A172 (cell line): ENCODE results near the gene LCN6. TPM values are rescaled to one million over a fixed set of nuclear protein-coding genes. Genes with fewer than 3 reads are reported as not detected.
A peak's percentile ranks its signal among the peaks of the same experiment; 100 is the strongest.

Experiments used
- DNase-seq: peaks from one replicate; pipeline ENCODE4 v3.0.0-alpha.2; 2015; ENCODE audit warnings: low spot score
- total RNA-seq: library from RNA; depleted of rRNA; stranded (reverse); fragments of >200 nt; shearing (Covaris generic); gene quantifications from 2 replicates; pipeline ENCODE4 v1.2.3, GENCODE V29; 2014

Gene LCN6
- total RNA-seq, 1 experiment from 2014 or later = not detected

- no peak for DNase-seq
Observed at GRCh38 chr9:136724772-136725171, 23.6 kb downstream of the LCN6 start.

- no peak for DNase-seq
Observed at GRCh38 chr9:136723989-136724388, 24.3 kb downstream of the LCN6 start.

DNA sequence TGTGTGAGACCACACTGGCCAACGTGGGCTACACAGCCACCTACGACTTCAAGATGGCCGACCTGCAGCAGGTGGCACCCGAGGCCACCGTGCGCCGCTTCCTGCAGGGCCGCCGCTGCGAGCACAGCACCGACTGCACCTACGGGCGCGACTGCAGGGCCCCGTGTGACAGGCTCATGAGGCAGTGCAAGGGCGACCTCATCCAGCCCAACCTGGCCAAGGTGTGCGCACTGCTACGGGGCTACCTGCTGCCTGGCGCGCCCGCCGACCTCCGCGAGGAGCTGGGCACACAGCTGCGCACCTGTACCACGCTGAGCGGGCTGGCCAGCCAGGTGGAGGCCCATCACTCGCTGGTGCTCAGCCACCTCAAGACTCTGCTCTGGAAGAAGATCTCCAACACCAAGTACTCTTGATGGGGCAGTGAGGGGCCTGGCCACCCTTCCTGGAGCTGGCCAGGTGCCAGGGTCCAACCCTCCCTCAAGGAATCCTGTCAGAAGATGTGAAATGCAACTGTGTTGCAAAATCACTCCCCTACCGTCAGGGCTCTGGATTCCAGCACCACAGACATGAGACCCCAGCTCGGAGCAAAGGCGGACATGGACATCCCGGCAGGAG, 24.9 kb downstream of the LCN6 start:
- DNase-seq = no peak

DNA sequence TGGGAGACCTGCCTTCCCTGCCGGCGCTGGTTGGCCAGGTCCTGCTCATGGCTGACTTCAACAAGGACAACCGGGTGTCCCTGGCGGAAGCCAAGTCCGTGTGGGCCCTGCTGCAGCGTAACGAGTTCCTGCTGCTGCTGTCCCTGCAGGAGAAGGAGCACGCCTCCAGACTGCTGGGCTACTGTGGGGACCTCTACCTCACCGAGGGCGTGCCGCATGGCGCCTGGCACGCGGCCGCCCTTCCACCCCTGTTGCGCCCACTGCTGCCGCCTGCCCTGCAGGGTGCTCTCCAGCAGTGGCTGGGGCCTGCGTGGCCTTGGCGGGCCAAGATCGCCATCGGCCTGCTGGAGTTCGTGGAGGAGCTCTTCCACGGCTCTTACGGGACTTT, 25.4 kb downstream of the LCN6 start:
- DNase-seq = no peak

DNA sequence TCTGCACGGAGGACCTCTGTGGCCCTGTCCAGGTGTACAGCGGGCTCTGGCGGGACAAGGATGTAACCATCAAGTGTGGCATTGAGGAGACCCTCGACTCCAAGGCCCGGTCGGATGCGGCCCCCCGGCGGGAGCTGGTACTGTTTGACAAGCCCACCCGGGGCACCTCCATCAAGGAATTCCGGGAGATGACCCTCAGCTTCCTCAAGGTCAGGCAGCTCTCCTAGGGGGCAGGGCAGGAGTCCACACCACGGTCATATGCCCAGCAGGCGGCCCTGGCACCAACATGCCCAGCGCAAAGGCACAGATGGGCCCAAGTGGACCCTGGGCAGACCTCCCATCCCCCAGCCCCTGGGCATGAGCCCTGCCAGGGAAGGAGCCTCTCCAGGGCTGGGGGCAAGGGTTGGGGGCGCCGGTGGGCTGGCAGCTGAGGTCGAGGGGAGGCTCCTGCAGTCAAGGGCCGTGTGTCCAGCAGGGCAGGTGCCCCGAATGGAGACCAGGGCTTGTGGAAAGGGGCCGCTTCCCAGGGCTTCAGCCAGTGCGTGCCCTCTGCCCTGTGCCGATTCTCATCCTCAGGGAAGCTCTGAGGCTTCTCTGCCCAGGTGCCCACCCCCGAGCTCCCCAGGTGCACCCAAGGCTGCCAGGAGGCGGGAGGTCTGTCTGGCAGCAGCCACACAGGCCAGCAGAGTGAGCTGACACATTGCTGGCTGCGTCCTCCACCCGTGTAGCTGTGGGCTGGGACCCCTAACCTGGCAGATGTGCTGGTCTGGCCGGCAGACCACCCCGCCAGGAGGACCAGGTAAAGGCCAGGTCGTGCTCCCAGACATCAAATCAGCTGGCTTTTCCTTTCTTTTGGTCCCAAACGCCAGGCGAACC, 26.0 kb downstream of the LCN6 start:
- no peak for DNase-seq

DNA sequence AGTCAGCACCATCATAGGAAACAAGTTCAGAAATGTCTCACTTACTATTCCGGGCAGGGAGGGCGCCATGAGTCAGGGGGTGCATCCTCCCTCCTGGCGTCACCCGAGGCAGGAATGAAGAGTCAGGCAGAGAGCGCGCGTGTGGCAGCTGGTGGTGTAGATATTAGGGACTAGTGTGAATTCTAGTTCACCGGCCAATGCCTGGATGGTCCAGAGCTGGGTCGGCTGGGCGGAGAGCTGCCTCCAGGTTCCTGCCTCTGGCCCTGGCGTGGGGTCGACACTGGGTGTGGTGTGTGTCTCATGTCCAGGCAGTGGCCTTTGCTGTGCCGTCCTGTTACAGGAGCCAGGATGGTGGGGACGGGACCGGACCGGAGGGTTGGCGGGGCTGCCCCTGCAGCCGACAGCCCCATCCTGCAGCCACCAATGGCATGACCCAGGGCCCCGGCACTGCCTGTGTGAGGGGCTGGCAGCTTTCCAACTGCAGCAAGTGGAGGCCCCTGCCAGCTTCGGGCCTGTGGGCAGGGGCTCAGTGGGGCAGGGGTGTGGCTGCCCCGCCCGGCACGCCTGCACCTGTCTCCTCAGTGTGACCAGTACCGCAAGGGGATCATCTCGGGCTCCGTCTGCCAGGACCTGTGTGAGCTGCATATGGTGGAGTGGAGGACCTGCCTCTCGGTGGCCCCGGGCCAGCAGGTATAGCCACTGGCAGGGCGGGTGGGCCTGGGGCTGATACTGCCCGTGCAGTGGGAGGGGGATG, 26.8 kb downstream of the LCN6 start:
- peak; percentile 86 for DNase-seq

DNA sequence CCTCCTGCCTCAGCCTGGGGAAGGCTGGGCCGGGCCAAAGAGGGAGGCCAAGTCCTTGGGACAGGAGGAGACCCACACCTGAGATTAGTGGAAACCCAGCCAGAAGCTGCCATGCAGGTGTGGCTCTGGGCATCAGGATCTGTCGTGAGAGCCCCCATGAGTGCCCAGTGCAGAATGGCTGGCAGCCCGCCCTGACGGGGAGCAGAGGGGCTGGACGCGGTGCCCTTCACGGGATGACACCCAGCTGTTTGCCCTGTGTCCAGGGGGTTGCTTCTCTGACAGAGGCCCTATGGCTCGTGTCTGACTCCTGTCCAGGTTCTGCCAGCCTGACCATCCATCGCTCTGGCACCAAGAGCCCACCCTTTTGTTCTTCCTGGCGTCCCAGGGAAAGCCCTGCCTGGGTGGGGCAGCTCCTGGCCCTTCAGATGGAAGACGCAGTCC, 27.4 kb downstream of the LCN6 start:
- DNase-seq = no peak

- no peak for DNase-seq
Observed at GRCh38 chr9:136720251-136720897, 28.0 kb downstream of the LCN6 start.

DNA sequence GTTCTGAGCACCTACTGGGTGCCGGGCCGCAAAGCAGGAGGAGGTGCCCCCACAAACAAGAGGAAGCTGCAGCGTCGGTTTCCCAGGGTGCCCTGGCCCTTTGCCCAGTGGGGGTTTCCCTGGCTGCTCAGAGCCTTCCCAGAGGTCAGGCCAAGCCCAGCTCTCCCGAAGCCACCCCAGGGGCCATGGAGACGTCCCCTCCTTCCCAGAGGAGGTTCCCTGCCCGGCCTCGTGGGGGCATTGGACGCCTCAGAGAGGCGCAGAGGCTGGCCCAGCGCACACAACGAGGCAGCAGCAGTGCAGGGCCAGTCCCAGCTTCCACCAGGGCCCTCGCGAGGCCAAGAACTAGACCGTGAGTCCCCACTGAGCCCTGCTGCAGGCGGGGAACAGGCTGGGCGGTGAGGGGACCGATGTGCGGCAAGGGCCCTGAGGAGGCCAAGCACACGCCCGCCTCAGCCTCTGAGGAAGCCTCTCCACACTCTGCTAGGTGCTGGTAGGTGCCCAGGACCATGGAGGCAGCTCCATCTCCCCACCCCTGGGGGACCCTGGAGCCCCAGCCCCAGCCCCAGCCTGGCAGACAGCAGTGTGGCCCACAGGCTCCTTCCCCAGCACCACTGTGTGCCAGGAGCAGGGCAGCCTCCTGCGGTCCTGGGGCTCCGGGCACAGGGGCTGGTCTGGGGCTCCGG, 29.0 kb downstream of the LCN6 start:
- DNase-seq = peak; percentile 62

- DNase-seq = no peak
Observed at GRCh38 chr9:136718345-136719194, 29.8 kb downstream of the LCN6 start.

DNA sequence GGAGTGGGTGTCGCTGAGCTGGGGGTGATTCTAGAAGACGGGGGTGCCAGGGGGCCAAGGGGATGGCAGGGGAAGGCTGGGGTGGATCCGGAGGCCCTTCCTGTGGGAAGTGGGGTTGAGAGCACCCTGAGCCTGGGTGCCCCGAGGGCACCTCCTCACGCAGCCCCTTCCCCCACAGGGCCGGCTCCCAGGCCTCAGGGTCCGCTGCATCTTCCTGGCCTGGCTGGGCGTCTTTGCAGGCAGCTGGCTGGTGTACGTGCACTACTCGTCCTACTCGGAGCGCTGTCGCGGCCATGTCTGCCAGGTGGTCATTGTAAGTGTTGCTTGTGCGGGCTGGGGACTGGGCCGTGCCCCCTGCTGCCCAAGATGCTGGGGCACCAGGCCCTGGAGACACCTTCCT, 30.9 kb downstream of the LCN6 start:
- DNase-seq = no peak

DNA sequence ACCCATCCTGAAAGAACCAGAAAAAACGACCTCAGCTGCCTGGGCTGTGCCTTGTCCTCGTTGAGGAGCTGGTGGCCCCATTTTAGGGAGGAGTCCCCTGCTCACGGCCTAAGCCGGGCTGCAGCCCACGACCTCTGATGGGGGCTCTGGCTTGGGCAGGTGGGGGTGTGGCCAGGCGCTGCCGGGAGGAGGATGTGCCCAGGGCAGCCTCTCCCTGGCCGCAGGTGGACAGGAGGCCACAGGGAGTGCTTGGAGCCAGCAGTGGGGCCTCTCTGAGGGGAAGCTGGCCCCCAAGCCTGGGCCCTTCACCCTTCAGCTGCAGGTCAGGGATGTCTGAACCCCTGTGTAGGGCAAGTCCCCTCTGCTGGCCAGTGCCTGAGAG, 33.4 kb downstream of the LCN6 start:
- DNase-seq = no peak

DNA sequence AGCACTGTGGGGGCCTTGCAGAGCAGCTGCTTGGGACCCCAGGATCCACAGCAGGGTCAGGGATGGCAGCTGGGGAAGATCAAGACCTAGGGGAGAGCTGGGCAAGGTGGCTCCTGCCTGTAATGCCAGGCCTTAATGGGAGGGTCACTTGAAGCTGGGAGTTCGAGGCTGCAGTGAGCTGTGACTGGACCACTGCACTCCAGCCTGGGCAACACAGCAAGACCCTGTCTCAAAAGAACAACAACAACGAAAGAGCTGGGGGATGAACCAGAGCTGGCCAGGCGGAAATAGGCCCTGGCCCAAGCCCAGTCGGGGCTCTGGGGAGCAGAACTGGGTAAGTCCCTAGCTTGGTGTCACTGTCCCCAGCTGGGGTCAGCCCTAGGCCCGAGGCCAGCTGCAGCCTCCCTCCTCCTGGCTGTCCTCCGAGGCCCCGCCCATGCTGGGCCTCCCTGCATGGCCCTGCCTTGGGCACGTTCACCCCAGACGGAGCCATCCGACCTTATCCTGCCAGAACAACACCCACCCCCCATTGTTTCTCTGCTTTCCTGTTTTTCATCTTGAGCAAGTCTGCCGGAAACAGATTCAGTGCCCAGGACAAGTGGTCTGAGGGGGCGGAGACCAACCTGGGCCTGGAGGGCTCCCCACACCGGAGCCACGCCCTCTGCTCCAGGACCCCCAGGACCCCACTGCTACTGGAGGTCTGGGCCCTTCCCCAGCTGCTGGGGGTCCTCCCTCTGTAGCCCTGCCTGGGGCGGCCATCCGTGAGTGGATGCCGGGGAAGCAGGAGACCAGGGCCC, 34.0 kb downstream of the LCN6 start:
- DNase-seq = no peak

GRCh38 chr9:136713550-136713949, 34.8 kb downstream of the LCN6 start:
- DNase-seq = no peak

GRCh38 chr9:136712690-136713544, 35.4 kb downstream of the LCN6 start:
- DNase-seq = no peak

DNA sequence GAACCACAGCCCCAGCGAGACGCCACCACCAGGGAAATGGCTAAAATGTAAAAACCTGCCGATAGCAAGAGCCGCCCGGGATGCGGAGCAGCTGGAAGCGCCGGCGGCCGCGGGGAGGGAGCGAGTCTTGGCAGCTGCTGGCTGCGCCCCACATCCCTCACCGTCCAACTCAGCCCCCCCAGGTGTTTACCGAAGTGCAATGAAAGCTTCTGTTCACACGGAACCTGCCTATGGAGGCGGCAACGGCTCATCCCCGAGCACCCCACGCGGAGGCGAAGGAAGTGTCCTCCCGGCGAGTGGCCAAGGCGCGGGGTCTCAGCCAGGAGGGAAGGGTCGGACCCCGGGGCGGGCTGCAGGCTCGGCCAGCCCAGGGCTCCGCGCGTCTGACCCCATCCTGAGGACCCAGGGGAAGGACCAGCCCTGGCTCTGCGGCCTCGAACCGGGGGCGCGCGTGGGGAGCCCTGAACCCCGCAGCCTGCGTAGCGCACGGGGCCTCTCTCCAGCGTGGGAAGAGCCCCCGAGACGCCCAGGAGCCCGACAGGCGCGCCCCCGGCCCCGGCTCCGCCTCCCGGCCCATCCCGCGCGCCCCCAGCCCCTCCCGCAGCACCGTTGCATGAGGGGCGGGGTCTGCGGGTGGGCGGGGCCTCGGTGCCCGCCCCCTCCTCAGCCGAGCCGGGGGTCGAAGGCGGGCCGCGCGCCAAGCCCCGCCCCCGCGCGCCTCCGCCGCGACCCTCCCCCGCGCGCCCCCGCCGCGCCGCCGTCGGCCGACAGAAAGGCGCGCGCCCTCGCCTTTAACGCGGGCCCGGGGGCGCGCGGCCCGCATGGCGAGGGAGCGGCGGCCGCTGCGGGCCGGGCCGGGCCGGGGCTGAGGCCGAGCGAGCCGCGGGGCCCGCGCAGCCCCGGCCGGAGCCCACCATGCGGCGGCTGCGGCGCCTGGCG, 36.3 kb downstream of the LCN6 start, which contains the start of gene DIPK1B:
DIPK1B (plus strand) TSS at position 822 of the 939 bp plus-strand sequence; CDS start at position 916, 94 bp downstream.
- no peak for DNase-seq

DNA sequence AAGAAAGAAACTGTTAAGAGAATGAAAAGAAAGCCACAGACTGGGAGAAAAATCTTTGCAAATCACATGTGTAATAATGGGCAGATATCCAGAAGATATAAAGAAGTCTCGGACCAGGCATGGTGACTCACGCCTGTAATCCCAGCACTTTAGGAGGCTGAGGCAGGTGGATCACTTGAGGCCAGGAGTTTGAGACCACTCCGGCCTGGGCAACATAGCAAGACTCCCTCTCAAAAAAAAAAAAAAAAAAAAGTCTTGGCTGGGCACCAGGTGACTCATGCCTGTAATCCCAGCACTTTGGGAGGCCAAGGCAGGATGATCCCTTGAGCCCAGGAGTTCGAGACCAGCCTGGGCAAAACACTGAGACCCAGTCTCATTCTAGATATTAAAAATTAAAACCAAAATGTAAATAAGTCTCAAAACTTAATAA, 37.1 kb downstream of the LCN6 start:
- peak; percentile 68 for DNase-seq
